Measurements from ENCODE around the gene CYP4F22. TPM values are rescaled to one million over a fixed set of nuclear protein-coding genes. Genes with fewer than 3 reads are reported as not detected.

Gene CYP4F22
- total and polyA plus RNA-seq, 9 of the 15 experiments (the other 6 are each of a cell fraction or from before 2014, with no cell fraction given), result not detected

- TF ChIP-seq TCF3 (CRISPR knock-in tag; IDR thresholded peaks at IDR 0.05), result 0 out of 2 replicates have a peak, but pooled peaks have one; percentile 14
- no peak for TF ChIP-seq MIER1 (IDR thresholded peaks at IDR 0.05; ENCODE audit: low read depth)
- TF ChIP-seq SAFB2 (IDR thresholded peaks at IDR 0.05; ENCODE audit: borderline replicate concordance, low read depth, low read length, severe bottlenecking), result no peak
- no peak for TF ChIP-seq ZNF354B (CRISPR knock-in tag; IDR thresholded peaks at IDR 0.05)
- peak; percentile 86; the same call in 1 of the 2 replicates for TF ChIP-seq TOE1 (IDR thresholded peaks at IDR 0.05; ENCODE audit: borderline replicate concordance)
- TF ChIP-seq TOE1 (CRISPR knock-in tag; IDR thresholded peaks at IDR 0.05; ENCODE audit: borderline replicate concordance, low read depth), result no peak
- no peak for TF ChIP-seq ARID1B (IDR thresholded peaks at IDR 0.05)
- peak; percentile 75 for TF ChIP-seq TFE3 (CRISPR knock-in tag; IDR thresholded peaks at IDR 0.05)
- TF ChIP-seq ZFX (CRISPR knock-in tag; IDR thresholded peaks at IDR 0.05), result no peak
- TF ChIP-seq ELF4 (CRISPR knock-in tag; IDR thresholded peaks at IDR 0.05), result no peak
- no peak for TF ChIP-seq ELF2 (CRISPR knock-in tag; IDR thresholded peaks at IDR 0.05)
- TF ChIP-seq SMARCA5 (IDR thresholded peaks at IDR 0.05), result 0 out of 2 replicates have a peak, but pooled peaks have one; percentile 51
- TF ChIP-seq ZNF592 (IDR thresholded peaks at IDR 0.05), result no peak
- no peak for TF ChIP-seq TAF1 (IDR thresholded peaks at IDR 0.05; ENCODE audit: control insufficient read depth, extremely low read depth, insufficient read depth, low read length, severe bottlenecking)
- no peak for TF ChIP-seq TARDBP (IDR thresholded peaks at IDR 0.05)
- peak; percentile 71 for TF ChIP-seq CXXC5 (CRISPR knock-in tag; IDR thresholded peaks at IDR 0.05)
- TF ChIP-seq ZFP1 (CRISPR knock-in tag; IDR thresholded peaks at IDR 0.05), result no peak
- TF ChIP-seq CHD2 (IDR thresholded peaks at IDR 0.05; ENCODE audit: low read depth, low read length), result peak; percentile 10; the same call in 1 of the 2 replicates
- TF ChIP-seq HNRNPL (IDR thresholded peaks at IDR 0.05; ENCODE audit: low read depth, low read length), result no peak
- TF ChIP-seq RAD21 (CRISPR knock-in tag; conservative IDR thresholded peaks at IDR 0.05 in 1 of 2, IDR thresholded peaks at IDR 0.05 in 1 of 2), result peak; percentile 72 to 87
- TF ChIP-seq ZNF444 (CRISPR knock-in tag; IDR thresholded peaks at IDR 0.05), result no peak
- TF ChIP-seq ZNF780A (CRISPR knock-in tag; IDR thresholded peaks at IDR 0.05), result no peak
Measured at GRCh38 chr19:15555759-15556633, 47.7 kb downstream of the CYP4F22 start (continued).

All from K562 (cell line).